Esophagus squamous epithelium (tissue), 5 donors: ENCODE data around the gene AMBP. TPM values are rescaled to one million over a fixed set of nuclear protein-coding genes. Genes with fewer than 3 reads are reported as not detected.

ENCODE experiments used
- DNase-seq: peaks from one replicate; lab custom pipeline; 2025; lab: John Stamatoyannopoulos, UW
- H3K27ac ChIP-seq, 4 donors: fragments of 200-600 bp; sonication (generic); one replicate each; pipeline ENCODE4 v1.5.1; 2016 to 2019; ENCODE audit warnings: mild to moderate bottlenecking in 1 of 4
- H3K27me3 ChIP-seq, 4 donors: fragments of 200-600 bp; sonication (generic); 1 replicate in 3 of 4; 2 replicates in 1 of 4; pipeline versions ENCODE4 v1.5.1 to v1.6.0; 2017 to 2021; ENCODE audit warnings: antibody characterized with exemption in 1 of 4
- H3K36me3 ChIP-seq, 3 donors: fragments of 200-600 bp; sonication (generic); one replicate each; pipeline ENCODE4 v1.5.1; 2016 to 2019
- H3K4me1 ChIP-seq, 3 donors: fragments of 200-600 bp; sonication (generic); one replicate each; pipeline ENCODE4 v1.5.1; 2017 to 2019
- H3K4me3 ChIP-seq, 4 donors: fragments of 200-600 bp; sonication (generic); 1 replicate in 3 of 4; 2 replicates in 1 of 4; pipeline ENCODE4 v1.5.1; 2016 to 2019; ENCODE audit warnings: mild to moderate bottlenecking in 2 of 4, moderate library complexity in 1 of 4
- H3K9me3 ChIP-seq, 3 donors: fragments of 200-600 bp; sonication (generic); one replicate each; pipeline ENCODE4 v1.5.1; 2016 to 2019
- CTCF ChIP-seq, 6 experiments: fragments of 450-650 bp in 4 of 6; fragments of 200-600 bp in 2 of 6; sonication (generic) in 2 of 6; IDR thresholded peaks; one replicate each; pipeline ENCODE4 v1.5.1; 2016 to 2019; ENCODE audit warnings: antibody characterized with exemption in 6 of 6, mild to moderate bottlenecking in 4 of 6, moderate library complexity in 4 of 6
- POLR2A ChIP-seq, 4 donors: fragments of 450-650 bp; IDR thresholded peaks; one replicate each; pipeline ENCODE4 v1.6.1; 2017; ENCODE audit warnings: antibody characterized with exemption in 4 of 4, mild to moderate bottlenecking in 4 of 4, moderate library complexity in 3 of 4
- WGBS, 2 donors: methylation state at CpG; one replicate each; pipeline ENCODE4 v1.1.5; 2018; 5-methylcytosine and 5-hydroxymethylcytosine counted together
- intact Hi-C: fragments of 100-400 bp; cut with DNase I; formaldehyde crosslinking; loops from one replicate; pipeline ENCODE4 v1.15.0; 2022
- total RNA-seq, 4 donors: library from RNA; depleted of rRNA; stranded (reverse); fragments of >200 nt; gene quantifications; one replicate each; pipeline ENCODE4 v1.1.0, GENCODE V29; 2016
- donor health status: DM: yes; HTN: yes; CAD: no.

AMBP gene
- total RNA-seq, 4 donors from 2014 or later = 0.19 to 2.5 TPM; not detected in 2

GRCh38 chr9:114120192-114121014 is 42.3 kb upstream of the AMBP start:
- 46 to 49% methylated on average over 4 of the region's 4 CpGs for WGBS, 2 donors
- Histone ChIP-seq H3K4me3 (no peak overlapping the region), H3K27me3 (peaks cover 0 to 49% (median 0%) of the 10 kb centered on the region in 4 donors), H3K36me3 (no peaks in the 10 kb centered on the region), H3K27ac (no peak overlapping the region), H3K4me1 (no peaks in the 10 kb centered on the region), H3K9me3 (no peaks in the 10 kb centered on the region)
- intact Hi-C loops = no loop called here
- DNase-seq = no peak
- no peak for TF ChIP-seq POLR2A (IDR thresholded peaks at IDR 0.05)
- no peak for TF ChIP-seq CTCF (IDR thresholded peaks at IDR 0.05)

- Histone ChIP-seq H3K9me3 (no peaks in the 10 kb centered on the region), H3K27ac (no peak overlapping the region), H3K4me3 (no peak overlapping the region), H3K36me3 (no peaks in the 10 kb centered on the region), H3K27me3 (peaks cover 0 to 46% (median 0%) of the 10 kb centered on the region in 4 donors), H3K4me1 (no peaks in the 10 kb centered on the region)
- intact Hi-C loops = no loop called here
- DNase-seq = no peak
- TF ChIP-seq CTCF (IDR thresholded peaks at IDR 0.05) = no peak
- TF ChIP-seq POLR2A (IDR thresholded peaks at IDR 0.05) = no peak
- WGBS, 2 donors = 36 to 50% methylated on average over 4 to 5 of the region's 9 CpGs
These were observed 41.4 kb upstream of the AMBP start for GRCh38 chr9:114119242-114120191.

GRCh38 chr9:114117996-114118830 is 40.1 kb upstream of the AMBP start:
- no peak for DNase-seq

DNA sequence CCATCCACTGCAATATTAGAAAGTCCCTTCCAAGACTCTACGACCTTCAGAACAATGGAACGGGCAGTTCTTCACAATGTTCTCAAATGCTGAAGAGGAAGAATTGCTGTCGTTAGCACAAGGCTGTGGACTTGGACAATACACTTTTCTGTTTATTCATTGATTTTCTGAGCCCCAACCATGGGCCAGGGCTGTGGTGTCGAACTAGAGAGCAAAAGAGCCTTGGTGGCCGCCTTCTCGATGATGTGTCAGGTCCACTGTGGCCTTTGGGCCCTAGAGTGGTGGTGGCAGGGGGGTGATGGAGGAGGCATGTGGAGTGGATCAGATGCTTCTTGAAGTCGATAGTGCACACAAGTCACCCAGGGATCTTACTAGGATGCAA is 39.5 kb upstream of the AMBP start:
- Histone ChIP-seq H3K27me3 (peaks cover 0 to 61% (median 0%) of the 10 kb centered on the region in 4 donors), H3K36me3 (no peaks in the 10 kb centered on the region), H3K4me3 (no peak overlapping the region), H3K4me1 (peaks cover 0 to 12% (median 6%) of the 10 kb centered on the region in 3 donors), H3K9me3 (no peaks in the 10 kb centered on the region), H3K27ac (no peak overlapping the region)
- intact Hi-C loops = no loop called here
- 85 to 89% methylated on average over 4 to 7 of the region's 7 CpGs for WGBS, 2 donors
- no peak for DNase-seq
- TF ChIP-seq POLR2A (IDR thresholded peaks at IDR 0.05) = no peak
- no peak for TF ChIP-seq CTCF (IDR thresholded peaks at IDR 0.05)

More at GRCh38 chr9:114117996-114118830, 40.1 kb upstream of the AMBP start:
- Histone ChIP-seq H3K27ac (no peak overlapping the region), H3K27me3 (peaks cover 0 to 55% (median 0%) of the 10 kb centered on the region in 4 donors), H3K4me1 (peaks cover 0 to 6% (median 3%) of the 10 kb centered on the region in 3 donors), H3K9me3 (no peaks in the 10 kb centered on the region), H3K4me3 (no peak overlapping the region), H3K36me3 (no peaks in the 10 kb centered on the region)
- TF ChIP-seq POLR2A (IDR thresholded peaks at IDR 0.05) (no peak), CTCF (IDR thresholded peaks at IDR 0.05) (no peak)
- 45 to 57% methylated on average over 14 to 15 of the region's 21 CpGs for WGBS, 2 donors
- intact Hi-C loops = no loop called here
